Breast epithelium (tissue), 3 donors: Measurements from ENCODE around the gene CASP3.

Experiments used
- CTCF ChIP-seq, 3 donors: fragments of 450-650 bp; IDR thresholded peaks; one replicate each; pipeline ENCODE4 v1.5.1; 2016 to 2017; ENCODE audit warnings: antibody characterized with exemption in 3 of 3, mild to moderate bottlenecking in 3 of 3, moderate library complexity in 3 of 3
- POLR2A ChIP-seq: fragments of 450-650 bp; IDR thresholded peaks from one replicate; pipeline ENCODE4 v1.6.1; 2016; ENCODE audit warnings: antibody characterized with exemption, mild to moderate bottlenecking, moderate library complexity
- POLR2AphosphoS5 ChIP-seq, 3 donors: sonication (generic); formaldehyde crosslinking; IDR thresholded peaks; one replicate each; pipeline ENCODE4 v1.6.1; 2017; ENCODE audit warnings: antibody characterized with exemption in 3 of 3

- no peak for TF ChIP-seq CTCF (IDR thresholded peaks at IDR 0.05)
- no peak for TF ChIP-seq POLR2AphosphoS5 (IDR thresholded peaks at IDR 0.05)
- TF ChIP-seq POLR2A: no peak
These were observed 32.7 kb upstream of the CASP3 start for GRCh38 chr4:184681916-184682315.
